Measurements from ENCODE around the gene ELN. TPM values are rescaled to one million over a fixed set of nuclear protein-coding genes. Genes with fewer than 3 reads are reported as not detected.

ELN gene
- polyA plus RNA-seq, 1 donor (not counting 4 experiments of a cell fraction or from before 2014, with no cell fraction given), result not detected

GRCh38 chr7:74032624-74033371 lies 4.8 kb downstream of the ELN start:
- Histone ChIP-seq H3K27ac (ENCODE audit: control insufficient read depth, insufficient read depth, low read length) (no peak overlapping the region), H3K4me1 (ENCODE audit: control insufficient read depth, extremely low read depth, insufficient read depth, low read length) (peaks cover 10% of the 10 kb centered on the region), H3K27me3 (ENCODE audit: control insufficient read depth, extremely low read depth, insufficient read depth, low read length) (peaks cover 37% of the 10 kb centered on the region), H3K9me1 (ENCODE audit: control insufficient read depth, extremely low read depth, insufficient read depth, low read length) (no peaks in the 10 kb centered on the region), H4K20me1 (ENCODE audit: control insufficient read depth, extremely low read depth, insufficient read depth, low read length) (no peaks in the 10 kb centered on the region), H3K4me3 (ENCODE audit: control insufficient read depth in 2 of 3, extremely low read depth in 1 of 3, insufficient read depth in 2 of 3, low read depth in 1 of 3, low read length in 3 of 3) (no peak overlapping the region), H3K9me3 (ENCODE audit: control insufficient read depth, low read depth, low read length) (no peaks in the 10 kb centered on the region), H3K9ac (ENCODE audit: control insufficient read depth, extremely low read depth, insufficient read depth, low read length) (no peak overlapping the region), H3K4me2 (ENCODE audit: control insufficient read depth, extremely low read depth, insufficient read depth, low read depth, low read length) (no peak overlapping the region), H2AFZ (ENCODE audit: control insufficient read depth, low read length) (no peak overlapping the region), H3K79me2 (ENCODE audit: control insufficient read depth, insufficient read depth, low read length) (no peaks in the 10 kb centered on the region), H3K36me3 (ENCODE audit: control insufficient read depth in 2 of 2, extremely low read depth in 1 of 2, insufficient read depth in 2 of 2, low read length in 2 of 2) (no peaks in the 10 kb centered on the region)
- dilution Hi-C loops (cut with MboI; ENCODE audit: extremely low pct_ligation_motif_present, low sequenced_read_pairs), result no loop called here
- TF ChIP-seq EZH2 (IDR thresholded peaks at IDR 0.05; ENCODE audit: low read length) (no peak), CTCF (optimal IDR thresholded peaks at IDR 0.05 in 1 of 3, IDR thresholded peaks at IDR 0.05 in 1 of 3, conservative IDR thresholded peaks at IDR 0.05 in 1 of 3; ENCODE audit: extremely low read depth in 1 of 3, insufficient read depth in 2 of 3, low read length in 3 of 3) (no peak)
- no peak for DNase-seq (ENCODE audit: low read depth, low spot score)
- FAIRE-seq, result no peak

GRCh38 chr7:74033372-74034311 lies 5.7 kb downstream of the ELN start:
- H3K4me3 ChIP-seq (ENCODE audit: control insufficient read depth in 2 of 3, extremely low read depth in 1 of 3, insufficient read depth in 2 of 3, low read depth in 1 of 3, low read length in 3 of 3), result no peak overlapping the region
- H3K79me2 ChIP-seq (ENCODE audit: control insufficient read depth, insufficient read depth, low read length), result no peaks in the 10 kb centered on the region
- H3K9me1 ChIP-seq (ENCODE audit: control insufficient read depth, extremely low read depth, insufficient read depth, low read length), result no peaks in the 10 kb centered on the region
- H3K4me1 ChIP-seq (ENCODE audit: control insufficient read depth, extremely low read depth, insufficient read depth, low read length), result peaks cover 10% of the 10 kb centered on the region
- H3K9ac ChIP-seq (ENCODE audit: control insufficient read depth, extremely low read depth, insufficient read depth, low read length), result no peak overlapping the region
- no peak overlapping the region for H3K27ac ChIP-seq (ENCODE audit: control insufficient read depth, insufficient read depth, low read length)
- H3K9me3 ChIP-seq (ENCODE audit: control insufficient read depth, low read depth, low read length), result no peaks in the 10 kb centered on the region
- dilution Hi-C loops (cut with MboI; ENCODE audit: extremely low pct_ligation_motif_present, low sequenced_read_pairs), result no loop called here
- no peak overlapping the region for H3K4me2 ChIP-seq (ENCODE audit: control insufficient read depth, extremely low read depth, insufficient read depth, low read depth, low read length)
- H2AFZ ChIP-seq (ENCODE audit: control insufficient read depth, low read length), result no peak overlapping the region
- no peak for DNase-seq (ENCODE audit: low read depth, low spot score)
- no peaks in the 10 kb centered on the region for H4K20me1 ChIP-seq (ENCODE audit: control insufficient read depth, extremely low read depth, insufficient read depth, low read length)
- no peak for FAIRE-seq
- H3K27me3 ChIP-seq (ENCODE audit: control insufficient read depth, extremely low read depth, insufficient read depth, low read length), result peaks cover 30% of the 10 kb centered on the region
- TF ChIP-seq EZH2 (IDR thresholded peaks at IDR 0.05; ENCODE audit: low read length), result no peak
- TF ChIP-seq CTCF (optimal IDR thresholded peaks at IDR 0.05 in 1 of 3, IDR thresholded peaks at IDR 0.05 in 1 of 3, conservative IDR thresholded peaks at IDR 0.05 in 1 of 3; ENCODE audit: extremely low read depth in 1 of 3, insufficient read depth in 2 of 3, low read length in 3 of 3), result no peak
- H3K36me3 ChIP-seq (ENCODE audit: control insufficient read depth in 2 of 2, extremely low read depth in 1 of 2, insufficient read depth in 2 of 2, low read length in 2 of 2), result no peaks in the 10 kb centered on the region
